BLaER1 (cell line): ENCODE data around the gene VPS35.

Experiments
- H3K27ac ChIP-seq: shearing (Covaris generic); formaldehyde crosslinking; 2 replicates; pipeline ENCODE4 v1.8.1; 2022
- H3K27me3 ChIP-seq: shearing (Covaris generic); formaldehyde crosslinking; 2 replicates; pipeline ENCODE4 v1.8.1; 2022
- H3K36me3 ChIP-seq: shearing (Covaris generic); formaldehyde crosslinking; 2 replicates; pipeline ENCODE4 v1.8.1; 2022
- H3K4me1 ChIP-seq: shearing (Covaris generic); formaldehyde crosslinking; 2 replicates; pipeline ENCODE4 v1.8.1; 2022
- H3K4me2 ChIP-seq: shearing (Covaris generic); formaldehyde crosslinking; 2 replicates; pipeline ENCODE4 v1.8.1; 2022
- H3K4me3 ChIP-seq: shearing (Covaris generic); formaldehyde crosslinking; 2 replicates; pipeline ENCODE4 v1.8.1; 2022
- H3K9ac ChIP-seq: shearing (Covaris generic); formaldehyde crosslinking; 2 replicates; pipeline ENCODE4 v1.8.1; 2022
- H3K9me3 ChIP-seq: shearing (Covaris generic); formaldehyde crosslinking; 2 replicates; pipeline ENCODE4 v1.8.1; 2022
- H4K20me1 ChIP-seq: shearing (Covaris generic); formaldehyde crosslinking; 2 replicates; pipeline ENCODE4 v1.8.1; 2022
- Cebpa-rat ChIP-seq: shearing (Covaris generic); IDR thresholded peaks from 2 replicates; pipeline ENCODE4 v1.8.1; 2022

The VPS35 gene

GRCh38 chr16:46618516-46618915, 70.5 kb downstream of the VPS35 start:
- no peaks in the 10 kb centered on the region for H4K20me1 ChIP-seq
- H3K27me3 ChIP-seq, result no peaks in the 10 kb centered on the region
- no peak for TF ChIP-seq Cebpa-rat
- no peaks in the 10 kb centered on the region for H3K9me3 ChIP-seq
- no peak overlapping the region for H3K27ac ChIP-seq
- peaks cover 30% of the 10 kb centered on the region for H3K4me1 ChIP-seq
- H3K36me3 ChIP-seq, result peaks cover 58% of the 10 kb centered on the region
- H3K9ac ChIP-seq, result no peak overlapping the region
- no peak overlapping the region for H3K4me3 ChIP-seq
- H3K4me2 ChIP-seq, result no peak overlapping the region

GRCh38 chr16:46614006-46614405, 75.0 kb downstream of the VPS35 start:
- Histone ChIP-seq H3K9me3 (no peaks in the 10 kb centered on the region), H4K20me1 (no peaks in the 10 kb centered on the region), H3K27ac (no peak overlapping the region), H3K4me2 (no peak overlapping the region), H3K36me3 (peaks cover 99% of the 10 kb centered on the region), H3K4me1 (peaks cover 5% of the 10 kb centered on the region), H3K4me3 (no peak overlapping the region), H3K9ac (no peak overlapping the region), H3K27me3 (no peaks in the 10 kb centered on the region)
- TF ChIP-seq Cebpa-rat, result no peak

- Histone ChIP-seq H4K20me1 (no peaks in the 10 kb centered on the region), H3K9ac (no peak overlapping the region), H3K4me3 (no peak overlapping the region), H3K27me3 (no peaks in the 10 kb centered on the region), H3K4me2 (no peak overlapping the region), H3K9me3 (no peaks in the 10 kb centered on the region), H3K27ac (no peak overlapping the region), H3K4me1 (no peaks in the 10 kb centered on the region), H3K36me3 (peaks cover 99% of the 10 kb centered on the region)
- TF ChIP-seq Cebpa-rat, result no peak
Observed at GRCh38 chr16:46613352-46613751, 75.6 kb downstream of the VPS35 start.

- Histone ChIP-seq H3K36me3 (peaks cover 97% of the 10 kb centered on the region), H3K4me2 (no peak overlapping the region), H3K27me3 (no peaks in the 10 kb centered on the region), H3K4me3 (no peak overlapping the region), H3K9me3 (no peaks in the 10 kb centered on the region), H3K27ac (no peak overlapping the region), H3K4me1 (no peaks in the 10 kb centered on the region), H4K20me1 (no peaks in the 10 kb centered on the region), H3K9ac (no peak overlapping the region)
- TF ChIP-seq Cebpa-rat, result no peak
Observed at GRCh38 chr16:46612121-46612520, 76.9 kb downstream of the VPS35 start.

- no peaks in the 10 kb centered on the region for H3K27me3 ChIP-seq
- H4K20me1 ChIP-seq, result no peaks in the 10 kb centered on the region
- H3K4me1 ChIP-seq, result no peaks in the 10 kb centered on the region
- H3K27ac ChIP-seq, result no peak overlapping the region
- no peak for TF ChIP-seq Cebpa-rat
- no peak overlapping the region for H3K4me3 ChIP-seq
- peaks cover 95% of the 10 kb centered on the region for H3K36me3 ChIP-seq
- no peak overlapping the region for H3K4me2 ChIP-seq
- no peaks in the 10 kb centered on the region for H3K9me3 ChIP-seq
- no peak overlapping the region for H3K9ac ChIP-seq
Observed at GRCh38 chr16:46607529-46607928, 81.4 kb downstream of the VPS35 start.

GRCh38 chr16:46606231-46606630, 82.7 kb downstream of the VPS35 start:
- Histone ChIP-seq H3K9ac (no peak overlapping the region), H3K27me3 (no peaks in the 10 kb centered on the region), H3K4me3 (no peak overlapping the region), H4K20me1 (no peaks in the 10 kb centered on the region), H3K4me1 (no peaks in the 10 kb centered on the region), H3K36me3 (peaks cover 95% of the 10 kb centered on the region), H3K27ac (no peak overlapping the region), H3K9me3 (no peaks in the 10 kb centered on the region), H3K4me2 (no peak overlapping the region)
- TF ChIP-seq Cebpa-rat, result no peak
